NOMO-1 (cell line): ENCODE data around the gene TNFAIP2.

ENCODE experiments used
- DNase-seq, 2 experiments: peaks; one replicate each; lab custom pipeline; 2025; ENCODE audit not compliant: unreplicated experiment in 2 of 2; lab: John Stamatoyannopoulos, UW

TNFAIP2 gene

GRCh38 chr14:103133210-103134140, 10.2 kb downstream of the TNFAIP2 start:
- no peak for DNase-seq

GRCh38 chr14:103134405-103134804, 11.1 kb downstream of the TNFAIP2 start:
- DNase-seq: no peak

GRCh38 chr14:103134919-103135318, 11.7 kb downstream of the TNFAIP2 start:
- DNase-seq: no peak

- DNase-seq: no peak
These were observed 12.3 kb downstream of the TNFAIP2 start for GRCh38 chr14:103135333-103136260.

- DNase-seq: no peak
These were observed 13.4 kb downstream of the TNFAIP2 start for GRCh38 chr14:103136388-103137271.

GRCh38 chr14:103137689-103138300, 14.5 kb downstream of the TNFAIP2 start:
- no peak for DNase-seq

- DNase-seq: no peak
These were observed 15.3 kb downstream of the TNFAIP2 start for GRCh38 chr14:103138301-103139131.

GRCh38 chr14:103139132-103140025, 16.1 kb downstream of the TNFAIP2 start:
- DNase-seq: no peak

GRCh38 chr14:103140316-103141109, 17.3 kb downstream of the TNFAIP2 start:
- no peak for DNase-seq

GRCh38 chr14:103141117-103141796, 18.0 kb downstream of the TNFAIP2 start:
- DNase-seq: peak in 1 of 2 experiments; percentile 25

GRCh38 chr14:103142026-103142425, 18.8 kb downstream of the TNFAIP2 start:
- no peak for DNase-seq

- DNase-seq: no peak
These were observed 19.6 kb downstream of the TNFAIP2 start for GRCh38 chr14:103142721-103143302.

- DNase-seq: no peak
These were observed 20.2 kb downstream of the TNFAIP2 start for GRCh38 chr14:103143506-103143905.

- no peak for DNase-seq
These were observed 20.8 kb downstream of the TNFAIP2 start for GRCh38 chr14:103144085-103144484.

GRCh38 chr14:103146141-103146709, 23.0 kb downstream of the TNFAIP2 start:
- no peak for DNase-seq
